H1 (cell line): ENCODE measurements around the gene SLC26A8.

Source experiments
- EP300 ChIP-seq, 2 experiments: IDR thresholded peaks; 1 replicate in 1 of 2; 2 replicates in 1 of 2; pipeline ENCODE4 v1.6.1; 2011 to 2012; ENCODE audit warnings: low read depth in 2 of 2, low read length in 2 of 2, mild to moderate bottlenecking in 2 of 2, borderline replicate concordance in 1 of 2, inconsistent platforms in 1 of 2, moderate library complexity in 1 of 2
- RBBP5 ChIP-seq: IDR thresholded peaks from 2 replicates; pipeline ENCODE4 v1.7.1; 2012; ENCODE audit warnings: low read depth, mild to moderate bottlenecking, inconsistent platforms, low read length, moderate library complexity, borderline replicate concordance
- TF ChIP-seq, protein P1 (sequence below): IDR thresholded peaks from 2 replicates; pipeline ENCODE4 v1.6.1; 2012; ENCODE audit warnings: inconsistent platforms

DNA sequence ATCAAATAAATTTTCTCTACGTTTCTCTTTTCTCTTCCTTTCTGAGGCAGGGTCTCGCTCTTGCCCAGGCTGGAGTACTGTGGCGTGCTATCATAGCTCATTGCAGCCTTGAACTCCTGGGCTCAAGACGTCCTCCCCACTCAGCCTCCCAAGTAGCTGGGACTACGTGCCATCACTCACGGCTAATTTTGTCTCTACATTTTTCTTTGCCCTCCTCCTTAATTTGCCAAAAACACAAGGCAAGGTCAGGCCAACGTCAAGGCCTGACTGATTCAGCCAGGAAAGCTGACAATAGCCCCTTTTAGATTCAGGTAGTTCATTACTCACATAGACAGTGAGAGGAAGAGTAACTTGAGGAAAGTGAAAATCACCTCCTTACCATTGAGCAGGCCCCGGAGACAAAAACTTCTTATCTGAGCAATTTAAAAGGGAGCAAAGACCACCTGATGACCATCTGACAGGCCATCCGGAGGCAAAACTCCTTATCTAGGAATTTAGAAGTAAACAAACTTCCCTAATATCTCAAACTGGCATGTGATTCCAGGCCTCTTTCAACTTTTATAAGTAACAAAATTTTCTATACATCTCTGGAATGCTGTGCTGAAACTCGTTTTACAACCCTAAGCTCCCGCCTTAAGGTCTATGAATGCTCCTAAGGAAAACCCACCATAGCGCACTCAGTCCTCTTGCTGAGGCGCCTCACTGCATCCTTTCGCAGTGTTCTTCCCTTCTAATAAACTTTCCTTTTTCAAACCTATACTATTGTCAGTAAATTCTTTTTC lies 61.5 kb downstream of the SLC26A8 start:
- TF ChIP-seq EP300 (IDR thresholded peaks at IDR 0.05; ENCODE audit: borderline replicate concordance in 1 of 2, low read depth in 2 of 2, low read length in 2 of 2): no peak
- TF ChIP-seq, protein P1, sequence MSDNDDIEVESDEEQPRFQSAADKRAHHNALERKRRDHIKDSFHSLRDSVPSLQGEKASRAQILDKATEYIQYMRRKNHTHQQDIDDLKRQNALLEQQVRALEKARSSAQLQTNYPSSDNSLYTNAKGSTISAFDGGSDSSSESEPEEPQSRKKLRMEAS: no peak
- TF ChIP-seq RBBP5: no peak
